HepG2 (cell line): ENCODE measurements around the gene SEMA4B. TPM values are rescaled to one million over a fixed set of nuclear protein-coding genes. Genes with fewer than 3 reads are reported as not detected.

Experiments used
- ASH2L ChIP-seq: fragments of 300-600, 200-600 bp; sonication (generic); IDR thresholded peaks from 2 replicates; pipeline ENCODE4 v1.7.0; 2017; ENCODE audit warnings: low read depth, mild to moderate bottlenecking, moderate library complexity, mixed read lengths, low read length; ENCODE audit not compliant: insufficient read length
- ATF7 ChIP-seq, 2 experiments: fragments of 450-650 bp in 1 of 2; sonication (generic) in 1 of 2; formaldehyde crosslinking in 1 of 2; IDR thresholded peaks; 2 replicates each; pipeline versions ENCODE4 v1.4.0 to v1.6.1; 2016 to 2020; ENCODE audit warnings: antibody characterized with exemption in 1 of 2, mild to moderate bottlenecking in 1 of 2, missing genetic modification reagents in 1 of 2
- BORCS8-MEF2B ChIP-seq: sonication (generic); formaldehyde crosslinking; IDR thresholded peaks from 2 replicates; pipeline ENCODE4 v1.8.0; 2022; ENCODE audit warnings: mild to moderate bottlenecking, missing genetic modification reagents
- CEBPZ ChIP-seq: IDR thresholded peaks from 2 replicates; pipeline ENCODE4 v1.6.1; 2012; ENCODE audit warnings: low read length, improper control_type of control experiment
- FOXJ3 ChIP-seq: sonication (generic); formaldehyde crosslinking; IDR thresholded peaks from 2 replicates; pipeline ENCODE4 v1.4.0; 2020; ENCODE audit warnings: missing genetic modification reagents, mild to moderate bottlenecking, borderline replicate concordance
- GATAD2A ChIP-seq: IDR thresholded peaks from 2 replicates; pipeline ENCODE4 v1.6.1; 2016
- HDAC1 ChIP-seq: sonication (generic); formaldehyde crosslinking; IDR thresholded peaks from 2 replicates; pipeline ENCODE4 v1.5.1; 2020; ENCODE audit warnings: mild to moderate bottlenecking, missing genetic modification reagents
- ISL2 ChIP-seq: sonication (generic); formaldehyde crosslinking; IDR thresholded peaks from 2 replicates; pipeline ENCODE4 v1.5.0; 2020; ENCODE audit warnings: missing genetic modification reagents
- KDM4B ChIP-seq: sonication (generic); formaldehyde crosslinking; IDR thresholded peaks from 2 replicates; pipeline ENCODE4 v1.4.0; 2020; ENCODE audit warnings: missing genetic modification reagents
- KDM6A ChIP-seq: IDR thresholded peaks from 2 replicates; pipeline ENCODE4 v1.6.1; 2016; ENCODE audit warnings: low read depth
- MIER3 ChIP-seq: IDR thresholded peaks from 2 replicates; pipeline ENCODE4 v1.6.1; 2016; ENCODE audit warnings: missing compliant biosample characterization, borderline replicate concordance
- NCOA5 ChIP-seq: sonication (generic); formaldehyde crosslinking; IDR thresholded peaks from 2 replicates; pipeline ENCODE4 v1.4.0; 2020; ENCODE audit warnings: missing genetic modification reagents
- NFIC ChIP-seq: IDR thresholded peaks from 2 replicates; pipeline ENCODE4 v1.6.1; 2012; ENCODE audit warnings: mild to moderate bottlenecking, low read length, inconsistent platforms
- NR2C2 ChIP-seq: sonication (generic); formaldehyde crosslinking; IDR thresholded peaks from 2 replicates; pipeline ENCODE4 v1.4.0; 2020; ENCODE audit warnings: missing genetic modification reagents, mild to moderate bottlenecking, moderate library complexity, borderline replicate concordance
- ONECUT2 ChIP-seq: sonication (generic); formaldehyde crosslinking; IDR thresholded peaks from 2 replicates; pipeline ENCODE4 v1.4.0; 2020; ENCODE audit warnings: missing genetic modification reagents
- PITX1 ChIP-seq: sonication (generic); formaldehyde crosslinking; IDR thresholded peaks from 2 replicates; pipeline ENCODE4 v1.5.1; 2020; ENCODE audit warnings: mild to moderate bottlenecking, missing genetic modification reagents
- SKIL ChIP-seq: sonication (generic); formaldehyde crosslinking; IDR thresholded peaks from 2 replicates; pipeline ENCODE4 v1.8.0; 2022; ENCODE audit warnings: missing genetic modification reagents, mild to moderate bottlenecking, moderate library complexity, borderline replicate concordance
- SNAPC2 ChIP-seq: sonication (generic); formaldehyde crosslinking; IDR thresholded peaks from 2 replicates; pipeline ENCODE4 v1.8.1; 2022; ENCODE audit warnings: mild to moderate bottlenecking, missing genetic modification reagents
- SOX5 ChIP-seq: IDR thresholded peaks from 2 replicates; pipeline ENCODE4 v1.6.1; 2016; ENCODE audit warnings: borderline replicate concordance
- TBX2 ChIP-seq: sonication (generic); formaldehyde crosslinking; IDR thresholded peaks from 2 replicates; pipeline ENCODE4 v1.5.0; 2020; ENCODE audit warnings: missing genetic modification reagents, mild to moderate bottlenecking, borderline replicate concordance
- ZNF33B ChIP-seq: sonication (generic); formaldehyde crosslinking; IDR thresholded peaks from 2 replicates; pipeline ENCODE4 v1.5.1; 2020; ENCODE audit warnings: mild to moderate bottlenecking, missing genetic modification reagents
- ZNF580 ChIP-seq: IDR thresholded peaks from 2 replicates; pipeline ENCODE4 v1.6.1; 2016; ENCODE audit warnings: low read depth, borderline replicate concordance
- ZNF639 ChIP-seq: conservative IDR thresholded peaks from 2 replicates; pipeline ENCODE4 v1.6.1; 2018; ENCODE audit warnings: missing genetic modification reagents
- ZNF747 ChIP-seq: sonication (generic); formaldehyde crosslinking; IDR thresholded peaks from 2 replicates; pipeline ENCODE4 v1.8.1; 2023; ENCODE audit warnings: missing genetic modification reagents, mild to moderate bottlenecking, borderline replicate concordance
- polyA plus RNA-seq, 8 experiments: library from polyadenylated mRNA; depleted of rRNA in 3 of 8; stranded (reverse) in 7 of 8; unstranded in 1 of 8; fragments of >200 nt; fragmentation: Illumina TruSeq in 4 of 8; extraction: Trizol in 4 of 8; gene quantifications; 2 replicates each; pipeline versions ENCODE4 v1.2.1 to v1.2.3, GENCODE V29; 2011 to 2016; ENCODE audit warnings: low read depth in 4 of 8, missing spikeins in 1 of 8, mixed read lengths in 1 of 8; ENCODE audit not compliant: insufficient read depth in 1 of 8
- total RNA-seq, 5 experiments: library from RNA; depleted of rRNA; stranded (reverse); fragments of >200 nt; fragmentation: Illumina TruSeq; extraction: Trizol; gene quantifications; 2 replicates each; pipeline ENCODE4 v1.2.3, GENCODE V29; 2016; ENCODE audit warnings: low read depth in 1 of 5

The SEMA4B gene
- total and polyA plus RNA-seq, 2 of the 13 experiments (the other 11 are each of a cell fraction or from before 2014, with no cell fraction given) = 2.1 to 17.0 TPM

- TF ChIP-seq ZNF639 (CRISPR knock-in tag) = no peak
- peak; percentile 92 for TF ChIP-seq ATF7 (IDR thresholded peaks at IDR 0.05)
- 0 out of 2 replicates have a peak, but pooled peaks have one; percentile 66 for TF ChIP-seq ATF7 (CRISPR knock-in tag; IDR thresholded peaks at IDR 0.05)
- no peak for TF ChIP-seq ONECUT2 (CRISPR knock-in tag)
- no peak for TF ChIP-seq ZNF33B (CRISPR knock-in tag)
- TF ChIP-seq NFIC = 0 out of 2 replicates have a peak, but pooled peaks have one; percentile 29
- no peak for TF ChIP-seq NCOA5 (CRISPR knock-in tag)
- TF ChIP-seq GATAD2A (CRISPR knock-in tag) = peak; percentile 80
- no peak for TF ChIP-seq CEBPZ
- peak; percentile 2; the same call in 1 of the 2 replicates for TF ChIP-seq NR2C2 (CRISPR knock-in tag)
- no peak for TF ChIP-seq SNAPC2
- TF ChIP-seq ZNF747 (CRISPR knock-in tag) = no peak
- TF ChIP-seq SOX5 (CRISPR knock-in tag) = peak; percentile 67
- 0 out of 2 replicates have a peak, but pooled peaks have one; percentile 23 for TF ChIP-seq PITX1
- peak; percentile 63 for TF ChIP-seq TBX2 (CRISPR knock-in tag)
- TF ChIP-seq MIER3 = peak; percentile 71; the same call in 1 of the 2 replicates
- no peak for TF ChIP-seq KDM6A (CRISPR knock-in tag)
- TF ChIP-seq FOXJ3 (CRISPR knock-in tag) = peak; percentile 18; the same call in 1 of the 2 replicates
- no peak for TF ChIP-seq ISL2
- no peak for TF ChIP-seq BORCS8-MEF2B (CRISPR knock-in tag)
- no peak for TF ChIP-seq ASH2L
- peak; percentile 70 for TF ChIP-seq SKIL (CRISPR knock-in tag)
- TF ChIP-seq HDAC1 = peak; percentile 77; the same call in 1 of the 2 replicates
- no peak for TF ChIP-seq ZNF580 (CRISPR knock-in tag)
- no peak for TF ChIP-seq KDM4B (CRISPR knock-in tag)
Measured at GRCh38 chr15:90154861-90155626, 46.1 kb upstream of the SEMA4B start (continued).
